Sigmoid colon (tissue), 4 donors: ENCODE data around the gene CDKL5.

ENCODE experiments used
- EP300 ChIP-seq, 4 donors: sonication (generic); formaldehyde crosslinking; IDR thresholded peaks; one replicate each; pipeline ENCODE4 v1.6.1; 2017; ENCODE audit warnings: antibody characterized with exemption in 4 of 4
- POLR2A ChIP-seq, 2 donors: fragments of 450-650 bp; IDR thresholded peaks; one replicate each; pipeline ENCODE4 v1.6.1; 2016; ENCODE audit warnings: antibody characterized with exemption in 2 of 2, mild to moderate bottlenecking in 2 of 2, moderate library complexity in 2 of 2
- POLR2AphosphoS5 ChIP-seq, 4 donors: sonication (generic); formaldehyde crosslinking; IDR thresholded peaks; one replicate each; pipeline ENCODE4 v1.6.1; 2017; ENCODE audit warnings: antibody characterized with exemption in 4 of 4
- TF ChIP-seq, protein P1 (sequence below), 4 experiments: fragments of 450-650 bp in 3 of 4; fragments of 200-600 bp in 1 of 4; IDR thresholded peaks; one replicate each; pipeline ENCODE4 v1.5.1; 2016 to 2019; ENCODE audit warnings: antibody characterized with exemption in 4 of 4, mild to moderate bottlenecking in 3 of 4, moderate library complexity in 2 of 4

DNA sequence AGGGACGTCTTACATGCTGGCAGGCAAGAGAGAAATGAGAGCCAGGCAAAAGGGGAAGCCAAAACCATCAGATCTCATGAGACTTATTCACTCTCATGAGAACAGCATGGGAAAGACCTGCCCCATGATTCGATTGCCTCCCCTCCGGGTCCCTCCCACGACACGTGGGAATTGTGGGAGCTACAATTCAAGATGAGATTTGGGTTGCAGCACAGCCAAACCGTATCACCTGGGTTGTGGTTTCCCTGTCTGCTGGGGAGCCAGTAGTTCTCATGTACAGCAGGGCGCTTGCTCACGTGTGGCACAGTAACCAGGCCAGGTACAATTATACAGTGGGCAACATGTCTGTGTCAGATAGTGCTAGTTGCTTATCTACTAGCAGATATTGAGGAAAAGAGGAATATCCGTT lies 257.6 kb downstream of the CDKL5 start:
- TF ChIP-seq, protein P1, sequence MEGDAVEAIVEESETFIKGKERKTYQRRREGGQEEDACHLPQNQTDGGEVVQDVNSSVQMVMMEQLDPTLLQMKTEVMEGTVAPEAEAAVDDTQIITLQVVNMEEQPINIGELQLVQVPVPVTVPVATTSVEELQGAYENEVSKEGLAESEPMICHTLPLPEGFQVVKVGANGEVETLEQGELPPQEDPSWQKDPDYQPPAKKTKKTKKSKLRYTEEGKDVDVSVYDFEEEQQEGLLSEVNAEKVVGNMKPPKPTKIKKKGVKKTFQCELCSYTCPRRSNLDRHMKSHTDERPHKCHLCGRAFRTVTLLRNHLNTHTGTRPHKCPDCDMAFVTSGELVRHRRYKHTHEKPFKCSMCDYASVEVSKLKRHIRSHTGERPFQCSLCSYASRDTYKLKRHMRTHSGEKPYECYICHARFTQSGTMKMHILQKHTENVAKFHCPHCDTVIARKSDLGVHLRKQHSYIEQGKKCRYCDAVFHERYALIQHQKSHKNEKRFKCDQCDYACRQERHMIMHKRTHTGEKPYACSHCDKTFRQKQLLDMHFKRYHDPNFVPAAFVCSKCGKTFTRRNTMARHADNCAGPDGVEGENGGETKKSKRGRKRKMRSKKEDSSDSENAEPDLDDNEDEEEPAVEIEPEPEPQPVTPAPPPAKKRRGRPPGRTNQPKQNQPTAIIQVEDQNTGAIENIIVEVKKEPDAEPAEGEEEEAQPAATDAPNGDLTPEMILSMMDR (IDR thresholded peaks at IDR 0.05) = no peak
- no peak for TF ChIP-seq POLR2A (IDR thresholded peaks at IDR 0.05)
- no peak for TF ChIP-seq POLR2AphosphoS5 (IDR thresholded peaks at IDR 0.05)
- no peak for TF ChIP-seq EP300 (IDR thresholded peaks at IDR 0.05)
